GM18867 (cell line): ENCODE measurements around the gene KRTAP1-5.
"Not testable (repeated sequence)": the region's sequence is repeated elsewhere in the genome, so short reads cannot be mapped to it uniquely, and the experiment has no call there.

Experiments used
- ATAC-seq: cut with Tn5 transposase; IDR thresholded peaks from one replicate; pipeline ENCODE4 v1.9.1; 2021; ENCODE audit warnings: mild to moderate bottlenecking, moderate library complexity; ENCODE audit not compliant: unreplicated experiment

KRTAP1-5 gene

GRCh38 chr17:41026715-41027471, at the start of gene KRTAP1-5:
TSS of gene KRTAP1-5 (minus strand) at chr17:41027208. CDS start at chr17:41027155, 53 bp downstream.
- no peak for ATAC-seq

GRCh38 chr17:41076788-41077187, 49.8 kb upstream of the KRTAP1-5 start:
- ATAC-seq, result no peak

GRCh38 chr17:41073676-41074075, 46.7 kb upstream of the KRTAP1-5 start:
- no peak for ATAC-seq

DNA sequence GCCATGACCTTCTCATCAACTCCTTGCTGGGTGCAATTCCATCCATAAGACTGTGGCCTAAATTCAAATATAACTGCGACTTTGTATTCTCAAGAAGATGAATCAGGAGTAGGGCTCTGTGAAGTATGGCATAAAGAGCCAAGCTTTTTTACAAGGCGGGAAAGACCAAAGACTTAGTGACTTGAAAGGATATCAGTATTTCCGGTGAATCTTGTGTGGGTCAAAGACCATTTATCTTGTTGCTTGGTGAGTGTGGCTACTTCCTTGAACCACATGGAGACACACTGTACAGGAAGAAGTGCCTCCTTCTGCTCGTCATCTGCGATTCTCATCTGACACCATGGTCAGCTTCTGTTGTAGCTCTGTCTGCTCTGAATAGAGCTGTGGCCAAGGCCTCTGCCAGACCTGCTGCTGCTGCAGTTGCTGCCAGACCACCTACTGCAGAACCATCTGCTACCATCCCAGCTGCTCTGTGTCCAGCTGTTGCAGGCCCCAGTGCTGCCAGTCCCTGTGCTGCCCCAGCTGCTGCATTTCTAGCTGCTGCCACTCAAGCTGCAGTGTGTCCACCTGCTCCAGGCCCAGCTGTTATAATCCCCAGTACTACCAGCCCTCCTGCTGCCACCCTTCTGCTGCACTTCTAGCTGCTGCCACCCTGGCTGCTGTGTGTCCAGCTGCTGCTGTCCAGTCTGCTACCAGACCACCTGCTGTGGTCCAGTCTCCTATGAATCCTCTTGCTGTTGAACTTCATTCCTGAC, 44.8 kb upstream of the KRTAP1-5 start:
- no peak for ATAC-seq

DNA sequence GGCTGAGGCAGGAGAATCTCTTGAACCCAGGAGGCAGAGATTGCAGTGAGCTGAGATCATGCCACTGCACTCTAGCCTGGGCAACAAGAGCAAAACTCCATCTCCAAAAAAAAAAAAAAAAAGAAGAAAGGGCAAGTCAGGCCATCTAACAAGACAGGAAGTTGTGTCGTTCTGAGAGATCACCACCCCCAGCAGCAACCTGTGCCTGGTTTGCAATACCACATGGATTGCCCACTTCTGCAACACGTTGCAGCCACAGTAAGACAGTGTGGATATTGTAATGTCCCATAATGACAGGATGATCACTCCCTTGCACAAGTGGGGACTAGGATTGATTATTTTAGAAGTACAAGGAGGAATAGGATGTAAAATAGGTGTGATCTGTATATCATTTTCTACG, 42.0 kb upstream of the KRTAP1-5 start:
- ATAC-seq, result no peak

DNA sequence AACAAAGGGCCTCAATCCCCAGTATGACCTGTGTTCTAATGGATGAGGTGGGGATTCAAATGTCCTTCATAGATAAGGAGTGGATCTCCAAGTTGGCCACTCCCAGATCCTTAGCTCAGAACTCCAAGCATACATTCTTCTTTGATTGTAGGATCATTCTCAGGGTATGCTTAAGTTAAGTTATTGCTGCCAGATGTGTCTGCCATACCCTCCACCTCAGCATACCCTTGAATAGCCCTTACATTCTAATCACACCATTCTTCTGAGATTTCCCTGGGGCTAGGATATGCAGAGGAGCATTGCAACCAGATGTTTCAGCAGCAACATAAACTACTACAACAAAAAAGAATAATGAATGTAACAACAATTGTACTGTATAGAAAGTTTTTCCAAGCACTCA, 40.3 kb upstream of the KRTAP1-5 start:
- no peak for ATAC-seq

DNA sequence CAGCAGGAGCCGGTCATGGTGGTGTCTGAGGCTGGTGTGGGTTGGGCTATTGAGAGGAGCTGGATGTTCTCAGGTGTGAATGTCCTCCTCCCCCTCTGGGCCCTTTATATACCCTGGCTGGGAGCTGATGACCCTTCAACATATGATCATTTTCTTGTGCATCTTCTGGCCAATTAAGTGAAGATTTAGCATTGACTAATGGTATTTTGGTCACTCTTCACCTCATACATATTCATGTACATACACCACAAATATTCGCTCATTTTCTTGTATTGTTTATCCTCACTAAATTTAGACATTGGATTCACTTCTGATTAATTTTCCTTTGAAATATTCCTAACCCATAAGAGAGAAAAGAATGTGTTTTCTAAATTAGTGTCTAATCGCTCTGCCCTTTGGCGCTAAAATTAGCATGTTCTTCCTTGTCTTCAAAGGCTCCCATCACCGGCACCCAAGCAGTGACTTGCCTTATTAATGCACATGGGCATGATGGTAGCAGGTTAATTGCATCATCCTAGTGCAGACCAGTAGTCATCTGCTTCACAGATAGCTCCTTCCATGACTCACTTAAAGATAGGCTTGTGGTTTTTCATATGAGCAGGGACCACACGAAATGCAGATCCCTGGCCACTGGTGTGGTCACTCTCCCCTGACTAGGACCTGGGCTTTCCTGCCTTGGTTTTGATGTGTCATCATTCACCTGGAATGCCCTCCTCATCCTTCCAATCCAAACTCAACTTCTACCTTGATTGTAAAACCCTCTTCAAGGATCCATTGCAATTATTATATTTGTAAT, 39.0 kb upstream of the KRTAP1-5 start, which contains the start of gene KRTAP2-4:
TSS of gene KRTAP2-4 (minus strand) at position 51 of the 796 bp plus-strand sequence. CDS start at position 17, 34 bp downstream.
- ATAC-seq, result no peak

- not testable (repeated sequence) for ATAC-seq
Observed at GRCh38 chr17:41065016-41065689, 38.1 kb upstream of the KRTAP1-5 start.

DNA sequence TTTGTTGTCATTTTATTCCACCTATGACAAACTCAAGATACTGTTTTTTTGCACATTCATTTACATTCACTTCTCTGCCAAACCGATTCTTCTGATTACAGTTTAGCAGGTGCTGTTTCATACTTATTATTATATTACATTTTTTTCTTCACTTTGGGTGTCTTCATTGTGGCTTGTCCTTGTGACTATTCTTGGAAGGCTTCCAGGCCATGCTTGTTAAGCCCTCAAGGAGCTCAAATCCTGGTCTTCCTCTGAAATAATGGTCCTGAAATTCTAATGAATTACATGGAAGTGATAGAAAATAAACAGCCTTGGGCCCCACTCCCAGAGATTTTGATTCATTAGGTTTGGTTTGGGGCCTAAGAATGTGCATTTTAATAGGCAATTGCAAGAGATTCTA, 37.3 kb upstream of the KRTAP1-5 start:
- ATAC-seq, result no peak

DNA sequence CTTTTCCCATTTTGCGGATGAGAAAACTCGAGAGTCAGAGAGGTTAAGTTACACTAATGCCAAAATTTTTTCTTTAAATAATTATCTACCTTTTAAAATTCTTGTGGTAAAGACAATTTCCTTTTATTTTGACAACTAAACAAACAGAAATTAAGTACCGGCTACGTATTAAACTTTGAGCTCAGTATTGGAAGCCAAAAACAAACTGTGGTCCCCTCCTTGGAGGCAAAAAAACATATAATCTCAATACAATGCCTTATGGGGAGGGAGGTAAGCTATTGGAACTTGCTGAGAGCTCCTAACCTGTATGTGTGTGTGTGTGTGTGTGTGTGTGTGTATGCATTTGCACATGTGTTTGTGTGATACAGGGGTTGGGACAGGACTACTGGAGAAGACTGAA, 36.4 kb upstream of the KRTAP1-5 start:
- no peak for ATAC-seq

DNA sequence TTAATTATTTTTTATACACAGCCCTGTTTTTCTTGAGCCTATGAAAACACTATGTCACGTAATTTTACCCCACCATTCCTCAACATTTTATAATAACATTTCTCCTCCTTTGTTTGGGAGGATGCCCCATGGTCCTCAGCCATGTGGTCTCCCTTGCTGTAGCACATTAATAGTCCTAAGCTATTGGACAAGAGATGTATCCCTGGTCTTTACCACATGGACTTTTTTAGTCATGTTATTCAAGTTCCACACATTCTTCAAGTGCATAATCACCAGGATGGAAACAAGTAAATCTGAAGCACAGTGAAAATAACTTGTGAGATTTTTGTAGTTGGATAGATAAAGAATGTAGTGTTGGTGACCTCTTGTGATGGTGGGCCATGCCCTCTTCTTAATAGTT, 35.0 kb upstream of the KRTAP1-5 start:
- no peak for ATAC-seq

DNA sequence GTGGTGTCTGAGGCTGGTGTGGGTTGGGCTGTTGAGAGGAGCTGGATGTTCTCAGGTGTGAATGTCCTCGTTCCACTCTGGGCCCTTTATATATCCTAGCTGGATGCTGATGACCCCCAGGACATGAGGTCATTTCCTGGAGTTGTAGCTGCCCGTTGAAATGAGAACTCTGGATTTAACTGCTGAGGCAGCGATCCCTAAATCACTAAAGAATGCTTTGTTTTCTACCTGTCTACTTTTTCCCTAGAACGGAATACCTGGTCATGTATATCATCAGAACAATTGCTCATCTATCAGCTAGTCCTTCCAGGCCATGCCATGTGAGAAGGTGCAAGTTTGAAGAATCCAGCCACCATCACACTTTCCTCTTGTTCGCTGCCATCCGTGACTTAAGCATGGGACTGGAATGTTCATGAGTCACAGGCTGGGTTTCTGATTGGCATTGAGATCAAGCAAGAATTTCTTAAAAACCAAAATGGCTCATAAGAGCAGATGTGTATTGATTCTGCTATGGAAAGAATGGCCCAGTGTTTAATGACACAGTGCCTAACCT, 33.1 kb upstream of the KRTAP1-5 start, which contains the start of gene KRTAP2-3:
TSS of gene KRTAP2-3 (minus strand) at position 63 of the 553 bp plus-strand sequence. CDS start 64 bp downstream, outside the sequence.
- ATAC-seq, result no peak

- ATAC-seq, result not testable (repeated sequence)
Observed at GRCh38 chr17:41059276-41060051, 32.5 kb upstream of the KRTAP1-5 start.

GRCh38 chr17:41058741-41059140, 31.7 kb upstream of the KRTAP1-5 start:
- ATAC-seq, result no peak

DNA sequence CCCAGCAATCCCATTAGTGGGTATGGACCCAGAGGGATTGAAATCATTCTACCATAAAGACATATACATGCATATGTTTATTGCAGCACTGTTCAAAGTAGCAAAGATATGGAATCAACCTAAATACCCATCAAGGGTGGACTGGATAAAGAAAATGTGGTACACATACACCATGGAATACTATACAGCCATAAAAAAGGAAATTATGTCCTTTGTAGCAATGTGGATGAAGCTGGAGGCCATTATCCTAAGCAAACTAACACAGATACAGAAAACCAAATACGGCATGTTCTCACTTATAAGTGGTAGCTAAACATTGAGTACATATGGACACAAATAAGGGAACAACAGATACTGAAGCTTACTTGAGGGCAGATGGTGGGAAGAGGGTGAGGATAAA, 30.5 kb upstream of the KRTAP1-5 start:
- no peak for ATAC-seq

DNA sequence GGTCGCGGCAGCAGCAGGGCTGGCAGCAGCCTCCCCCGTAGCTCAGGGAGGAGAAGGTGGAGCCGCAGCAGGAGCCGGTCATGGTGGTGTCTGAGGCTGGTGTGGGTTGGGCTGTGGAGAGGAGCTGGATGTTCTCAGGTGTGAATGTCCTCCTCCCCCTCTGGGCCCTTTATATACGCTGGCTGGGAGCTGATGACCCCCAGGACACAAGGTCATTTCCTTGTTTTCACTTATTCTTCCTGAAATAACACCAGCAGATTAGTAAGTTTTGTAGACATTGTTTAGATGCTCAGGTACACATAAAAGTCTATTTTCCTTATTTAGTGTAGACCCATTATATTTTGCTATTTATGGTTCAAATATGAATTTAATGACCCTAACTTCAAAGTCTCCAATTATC, 28.1 kb upstream of the KRTAP1-5 start, which contains the start of gene KRTAP2-2:
TSS of gene KRTAP2-2 (minus strand) at position 101 of the 400 bp plus-strand sequence. CDS start at position 82, 19 bp downstream.
- ATAC-seq, result not testable (repeated sequence)

DNA sequence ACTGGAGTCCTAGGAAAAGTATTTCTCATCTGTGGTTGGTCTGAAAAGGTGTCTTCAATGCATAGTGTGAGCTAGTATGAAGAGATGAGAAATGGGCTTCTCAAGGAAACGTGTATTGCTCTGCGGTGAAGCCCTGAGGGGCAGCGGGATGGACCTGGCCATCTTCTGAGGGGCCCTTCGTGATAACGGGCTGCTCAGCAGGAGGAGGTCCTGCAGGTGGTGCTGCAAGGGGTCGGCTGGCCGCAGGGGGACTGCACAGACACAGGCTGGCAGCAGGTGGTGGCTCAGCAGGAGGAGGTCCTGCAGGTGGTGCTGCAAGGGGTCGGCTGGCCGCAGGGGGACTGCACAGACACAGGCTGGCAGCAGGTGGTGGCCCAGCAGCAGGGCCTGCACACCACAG, 27.5 kb upstream of the KRTAP1-5 start:
- ATAC-seq, result not testable (repeated sequence)

GRCh38 chr17:41054025-41054424, 27.0 kb upstream of the KRTAP1-5 start:
- ATAC-seq, result no peak

DNA sequence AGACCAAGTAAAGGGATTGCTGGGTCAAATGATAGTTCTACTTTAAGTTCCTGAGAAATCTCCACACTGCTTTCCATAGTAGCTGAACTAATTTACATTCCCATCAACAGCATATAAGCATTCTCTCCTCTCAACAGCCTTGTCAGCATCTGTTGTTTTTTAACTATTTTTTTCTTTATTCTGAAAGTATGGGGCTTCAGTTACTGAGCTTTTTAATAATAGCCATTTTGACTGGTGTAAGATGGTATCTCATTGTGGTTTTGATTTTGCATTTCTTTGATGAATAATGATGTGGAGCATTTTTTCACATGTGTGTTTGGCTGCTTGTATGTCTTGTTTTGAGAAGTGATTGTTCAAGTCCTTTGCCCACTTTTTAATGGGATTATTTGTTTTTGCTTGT, 25.6 kb upstream of the KRTAP1-5 start:
- ATAC-seq, result no peak
